GM12878 (cell line): ENCODE data around the gene UBE2I. TPM values are rescaled to one million over a fixed set of nuclear protein-coding genes. Genes with fewer than 3 reads are reported as not detected.

Experiments used
- ATAC-seq: fragments of 200-7000 bp; cut with Tn5 transposase; 3 replicates; pipeline ENCODE4 v1.9.1; 2020; ENCODE audit warnings: mild to moderate bottlenecking, moderate library complexity
- BruUV-seq: library from RNA; stranded (reverse); fragments of 400-500 nt; replicated peaks from 2 replicates; lab custom pipeline; 2021; lab: Mats Ljungman, UMichigan
- CTCF ChIA-PET: fragments of 300-600 bp; sonication (Branson Sonifier 250); formaldehyde crosslinking; extraction: SDS; loops from one replicate; lab custom pipeline; 2021; ENCODE audit warnings: inconsistent platforms; lab: Yijun Ruan, JAX
- POLR2A ChIA-PET: fragments of 350-600 bp; formaldehyde crosslinking; extraction: SDS; loops from one replicate; lab custom pipeline; 2021; ENCODE audit warnings: inconsistent platforms; lab: Charles Lee
- RAD21 ChIA-PET: fragments of 300-600 bp; sonication (Branson Sonifier 250); formaldehyde crosslinking; loops from one replicate; lab custom pipeline; 2023; ENCODE audit warnings: antibody characterized with exemption; ENCODE audit not compliant: unreplicated experiment; lab: Charles Lee
- SMC1A ChIA-PET: fragments of 300-600 bp; sonication (Branson Sonifier 250); formaldehyde crosslinking; loops from one replicate; lab custom pipeline; 2023; ENCODE audit not compliant: unreplicated experiment, uncharacterized antibody; lab: Charles Lee
- DNase-seq: peaks from one replicate; pipeline ENCODE4 v3.0.0-alpha.2; 2011; ENCODE audit warnings: low read depth, low spot score
- FAIRE-seq: peaks from 3 replicates; lab custom pipeline; 2011; peaks lifted over from hg19 to GRCh38; lab: Jason Lieb, UNC
- H2AFZ ChIP-seq: 2 replicates; pipeline ENCODE4 v1.6.0; 2011; ENCODE audit warnings: low read depth, low read length, control low read depth; ENCODE audit not compliant: control insufficient read depth
- H3K27ac ChIP-seq: 2 replicates; pipeline ENCODE4 v1.5.1; 2011; ENCODE audit warnings: control low read depth; ENCODE audit not compliant: control insufficient read depth, insufficient read depth
- H3K27me3 ChIP-seq, 2 experiments: replicated peaks in 1 of 2; 2 replicates each; pipeline versions ENCODE4 v1.6.0 to v1.6.1; 2011; ENCODE audit warnings: low read length in 1 of 2; ENCODE audit not compliant: control insufficient read depth in 2 of 2, insufficient read depth in 2 of 2
- H3K36me3 ChIP-seq, 2 experiments: 2 replicates each; pipeline ENCODE4 v1.5.1; 2011; ENCODE audit warnings: low read length in 1 of 2; ENCODE audit not compliant: control insufficient read depth in 2 of 2, insufficient read depth in 2 of 2
- H3K4me1 ChIP-seq: 2 replicates; pipeline ENCODE4 v1.6.1; 2011; ENCODE audit warnings: mild to moderate bottlenecking, low read length, moderate library complexity, mixed read lengths; ENCODE audit not compliant: control insufficient read depth, insufficient read depth
- H3K4me2 ChIP-seq: 2 replicates; pipeline ENCODE4 v1.6.0; 2011; ENCODE audit warnings: control low read depth; ENCODE audit not compliant: control insufficient read depth, insufficient read depth
- H3K4me3 ChIP-seq: fragments of 200-600 bp; sonication (generic); 2 replicates; pipeline ENCODE4 v1.5.1; 2016
- H3K79me2 ChIP-seq: 2 replicates; pipeline ENCODE4 v1.6.0; 2011; ENCODE audit warnings: low read length; ENCODE audit not compliant: control insufficient read depth, insufficient read depth
- H3K9ac ChIP-seq: 2 replicates; pipeline ENCODE4 v1.8.0; 2011; ENCODE audit warnings: low read length, control low read depth, mixed read lengths; ENCODE audit not compliant: control insufficient read depth, insufficient read depth
- H3K9me3 ChIP-seq: replicated peaks from 3 replicates; pipeline ENCODE4 v1.5.1; 2011; ENCODE audit warnings: mild to moderate bottlenecking, low read length; ENCODE audit not compliant: control insufficient read depth, insufficient read depth
- H4K20me1 ChIP-seq: 2 replicates; pipeline ENCODE4 v1.6.0; 2011; ENCODE audit not compliant: control insufficient read depth, insufficient read depth
- BRCA1 ChIP-seq: IDR thresholded peaks from 2 replicates; pipeline ENCODE4 v1.6.1; 2011; ENCODE audit warnings: low read depth, low read length, improper control_type of control experiment
- CBX3 ChIP-seq: fragments of 200-600 bp; sonication (generic); IDR thresholded peaks from 2 replicates; pipeline ENCODE4 v1.6.1; 2016; ENCODE audit warnings: low read depth, borderline replicate concordance
- CBX5 ChIP-seq: sonication (generic); IDR thresholded peaks from 2 replicates; pipeline ENCODE4 v1.6.1; 2016; ENCODE audit warnings: low read depth, moderate library complexity, mild to moderate bottlenecking, inconsistent platforms
- E2F4 ChIP-seq: IDR thresholded peaks from 2 replicates; pipeline ENCODE4 v1.6.1; 2012; ENCODE audit warnings: low read depth, low read length, improper control_type of control experiment
- EP300 ChIP-seq, 2 experiments: fragments of 150-350 bp in 1 of 2; IDR thresholded peaks; 2 replicates each; pipeline ENCODE4 v1.6.1; 2011 to 2012; ENCODE audit warnings: low read depth in 2 of 2, low read length in 2 of 2, borderline replicate concordance in 1 of 2, improper control_type of control experiment in 1 of 2, inconsistent platforms in 1 of 2; ENCODE audit not compliant: control insufficient read depth in 1 of 2
- NR2F1 ChIP-seq: fragments of 450-650 bp; conservative IDR thresholded peaks from 2 replicates; pipeline ENCODE4 v1.6.1; 2017; ENCODE audit warnings: mild to moderate bottlenecking
- PAX8 ChIP-seq: fragments of 450-650 bp; IDR thresholded peaks from 2 replicates; pipeline ENCODE4 v1.6.1; 2017; ENCODE audit warnings: mild to moderate bottlenecking, moderate library complexity
- RB1 ChIP-seq: fragments of 450-650 bp; formaldehyde crosslinking; IDR thresholded peaks from 2 replicates; pipeline ENCODE4 v1.6.1; 2017; ENCODE audit warnings: mild to moderate bottlenecking, borderline replicate concordance
- ZNF592 ChIP-seq: fragments of 450-650 bp; IDR thresholded peaks from 2 replicates; pipeline ENCODE4 v1.6.1; 2017; ENCODE audit warnings: mild to moderate bottlenecking, moderate library complexity
- WGBS: methylation state at CpG from one replicate; pipeline ENCODE4 v1.1.6; 2016; ENCODE audit warnings: low lambda C conversion rate; ENCODE audit not compliant: insufficient replicate concordance, insufficient coverage; ENCODE audit errors: missing lambda C conversion rate; 5-methylcytosine and 5-hydroxymethylcytosine counted together
- in situ Hi-C: fragments of 300-500 bp; cut with MboI; formaldehyde crosslinking; loops from 9 replicates; pipeline ENCODE4 v1.14.3; 2018; ENCODE audit warnings: mixed read lengths
- intact Hi-C: fragments of 100-400 bp; cut with micrococcal nuclease; formaldehyde crosslinking; loops from one replicate; pipeline ENCODE4 v1.14.2; 2022; ENCODE audit not compliant: unreplicated experiment
- polyA plus RNA-seq, 11 experiments: library from polyadenylated mRNA; depleted of rRNA in 4 of 11; unstranded in 6 of 11; stranded (reverse) in 5 of 11; fragments of >200 nt; fragmentation: Nextera tagmentation in 4 of 11; fragmentation: Illumina TruSeq in 1 of 11; extraction: Ambion mirVana in 4 of 11; extraction: Trizol in 1 of 11; gene quantifications; 1 replicate in 1 of 11; 2 replicates in 10 of 11; pipeline versions ENCODE4 v1.2.1 to v1.2.3, GENCODE V29; 2011 to 2016; ENCODE audit warnings: inconsistent platforms in 2 of 11, missing spikeins in 2 of 11, low read depth in 1 of 11
- total RNA-seq, 4 experiments: library from RNA; depleted of rRNA in 3 of 4; stranded (reverse); fragments of >200 nt in 3 of 4; fragmentation: Illumina TruSeq in 1 of 4; extraction: Trizol in 1 of 4; gene quantifications; 2 replicates each; pipeline versions ENCODE4 v1.2.1 to v1.2.3, GENCODE V29; 2013 to 2021

The UBE2I gene
- total and polyA plus RNA-seq, 10 of the 15 experiments (the other 5 are each of a cell fraction or from before 2014, with no cell fraction given) = 47.5 to 243 (median 194) TPM

GRCh38 chr16:1262210-1262845, 47.1 kb upstream of the UBE2I start:
- ChIA-PET CTCF (no interaction called here), RAD21 (no interaction called here), POLR2A (no interaction called here), SMC1A (no interaction called here)
- no peak for TF ChIP-seq NR2F1
- TF ChIP-seq BRCA1 = no peak
- TF ChIP-seq CBX3 = no peak
- TF ChIP-seq CBX5 = no peak
- TF ChIP-seq PAX8 = no peak
- no peak for TF ChIP-seq ZNF592
- TF ChIP-seq E2F4 = no peak
- TF ChIP-seq EP300 (IDR thresholded peaks at IDR 0.05; ENCODE audit: borderline replicate concordance in 1 of 2, control insufficient read depth in 1 of 2, low read depth in 2 of 2, low read length in 2 of 2) = no peak
- TF ChIP-seq RB1 = no peak
- Histone ChIP-seq H3K9me3 (no peaks in the 10 kb centered on the region), H4K20me1 (no peaks in the 10 kb centered on the region), H2AFZ (no peak overlapping the region), H3K36me3 (no peaks in the 10 kb centered on the region), H3K9ac (no peak overlapping the region), H3K79me2 (no peaks in the 10 kb centered on the region), H3K27ac (no peak overlapping the region), H3K4me2 (no peak overlapping the region), H3K4me3 (no peak overlapping the region), H3K4me1 (no peaks in the 10 kb centered on the region), H3K27me3 (no peaks in the 10 kb centered on the region; a peak in 1 of 4 replicates)
- ATAC-seq = no peak
- intact Hi-C loops (no loop called here), in situ Hi-C loops (no loop called here)
- no peak for DNase-seq
- 70% methylated on average over 31 of the region's 32 CpGs for WGBS
- no peak for FAIRE-seq
- no TSS peak for BruUV-seq
